ENCODE results near the gene FAM53A. TPM values are rescaled to one million over a fixed set of nuclear protein-coding genes. Genes with fewer than 3 reads are reported as not detected.

Gene FAM53A
- polyA plus RNA-seq, 5 donors = 2.0 to 4.5 (median 2.2) TPM

DNA sequence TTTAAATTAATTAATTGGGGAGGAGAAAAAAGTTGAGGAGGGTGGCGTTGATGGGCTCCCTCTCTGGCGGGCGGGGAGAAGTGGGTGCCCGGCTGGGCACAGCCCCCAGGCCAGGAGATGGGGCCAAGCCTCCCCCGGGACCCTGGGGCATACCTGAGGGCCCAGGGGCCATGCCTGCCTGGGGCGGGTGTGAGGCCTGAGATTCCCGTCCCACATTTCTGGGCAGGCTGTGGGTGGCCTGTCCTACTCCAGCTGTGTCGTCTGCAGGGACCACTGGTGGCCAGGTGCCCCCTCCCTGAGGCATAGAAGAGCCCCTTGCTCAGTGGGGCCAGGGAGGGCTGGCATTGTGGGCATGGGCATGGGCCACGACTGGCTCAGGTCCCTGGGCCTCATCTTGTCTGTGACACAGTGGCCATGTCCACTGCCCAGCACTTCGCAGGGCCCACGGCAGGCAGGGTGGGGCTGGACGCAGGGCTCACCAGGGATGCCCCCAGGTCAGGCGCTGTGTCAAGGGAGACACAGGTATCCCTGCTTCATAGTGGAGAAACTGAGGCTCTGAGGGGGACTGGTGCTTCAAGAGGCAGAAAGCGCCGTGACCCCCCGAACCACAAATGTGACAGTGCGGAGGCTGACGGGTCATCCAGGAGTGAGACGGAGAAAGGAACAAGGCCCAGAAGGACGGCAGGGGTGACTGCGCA, 60.1 kb downstream of the FAM53A start:
- DNase-seq = no peak

DNA sequence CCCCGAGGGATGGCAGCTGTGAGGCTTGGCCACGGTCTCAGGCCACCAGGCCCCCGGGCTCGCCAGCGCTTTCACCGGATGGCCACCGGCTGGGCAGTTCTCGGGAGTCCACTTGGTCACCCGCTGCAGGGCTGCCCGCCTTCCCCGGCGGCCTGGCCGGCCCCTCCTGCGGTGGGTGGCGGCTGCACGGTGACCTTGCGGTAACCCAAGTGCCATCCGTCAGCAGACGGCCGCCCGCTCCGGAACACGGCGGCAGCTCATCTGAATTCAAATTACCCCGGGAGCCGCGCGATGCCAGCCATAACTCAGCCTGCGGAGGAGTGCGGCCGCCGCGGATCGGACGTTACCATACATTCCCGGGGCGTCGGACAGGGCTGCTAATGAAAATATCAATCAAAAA, 60.7 kb downstream of the FAM53A start:
- no peak for DNase-seq

- no peak for DNase-seq
These were observed 61.2 kb downstream of the FAM53A start for GRCh38 chr4:1622956-1623355.

DNA sequence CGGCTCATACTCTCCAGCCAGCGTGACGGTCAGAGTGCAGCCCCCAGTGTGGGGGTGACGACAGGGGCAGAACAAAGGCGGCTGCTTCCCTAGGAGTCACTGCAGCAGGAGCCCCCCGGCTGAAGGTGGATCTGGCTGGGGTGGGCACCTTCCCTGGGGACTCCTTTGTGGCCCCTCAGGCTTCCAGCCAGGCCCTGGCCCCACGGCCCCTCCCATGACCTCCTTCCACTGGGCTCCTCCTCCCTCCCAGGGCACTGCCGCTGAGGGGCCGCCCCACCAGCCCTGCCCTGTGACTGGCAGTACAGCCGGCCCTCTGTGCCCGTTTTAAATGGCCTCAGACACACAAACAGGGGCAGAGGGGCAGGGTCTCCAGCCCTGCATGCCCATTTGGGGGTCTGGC, 61.9 kb downstream of the FAM53A start:
- no peak for DNase-seq

DNA sequence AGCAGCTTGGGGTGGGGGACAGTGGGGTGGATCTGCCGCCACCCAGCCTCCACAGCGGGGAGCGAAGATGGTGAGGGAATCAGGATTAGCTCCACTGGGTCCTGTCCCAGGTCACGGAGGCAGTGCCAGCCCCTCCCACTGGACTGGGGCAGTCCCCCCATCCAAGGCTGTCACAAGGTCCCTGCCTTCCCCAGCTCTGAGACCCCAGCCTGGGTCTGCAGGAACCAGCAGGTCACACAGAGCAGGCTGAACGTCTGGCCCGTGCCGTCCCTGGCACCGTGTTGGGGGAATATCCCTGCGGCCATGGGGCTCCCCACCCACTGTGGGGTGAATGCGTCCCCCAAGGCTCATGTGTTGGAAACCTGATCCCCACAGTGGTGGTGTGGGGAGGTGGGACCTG, 62.6 kb downstream of the FAM53A start:
- DNase-seq = no peak

GRCh38 chr4:1619151-1619672, 64.9 kb downstream of the FAM53A start:
- DNase-seq = no peak

DNA sequence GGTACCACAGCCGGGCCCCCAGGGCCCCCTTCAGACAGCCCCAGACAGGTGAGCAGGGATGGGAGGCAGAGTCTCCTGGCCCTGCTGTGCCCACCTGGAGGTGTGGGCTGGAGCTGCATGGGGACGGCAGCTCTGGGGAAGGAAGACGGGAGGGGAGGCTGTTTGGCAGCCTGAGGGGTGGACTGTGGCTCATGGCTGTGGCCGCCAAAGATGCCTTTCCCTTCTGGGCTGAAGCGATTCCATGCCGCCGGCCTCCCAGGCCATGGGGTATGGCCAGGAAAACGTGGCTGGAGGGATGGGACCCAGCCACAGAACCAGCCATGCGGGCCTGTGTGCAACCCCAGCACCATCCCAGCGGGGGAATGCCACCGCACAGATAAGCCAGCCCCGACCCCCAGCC, 65.7 kb downstream of the FAM53A start:
- DNase-seq = no peak

- peak in 1 of 2 donors; percentile 8 for DNase-seq
These were observed 67.6 kb downstream of the FAM53A start for GRCh38 chr4:1616557-1616930.

- peak in 1 of 2 donors; percentile 6 for DNase-seq
These were observed 68.1 kb downstream of the FAM53A start for GRCh38 chr4:1615786-1616556.

- no peak for DNase-seq
These were observed 69.1 kb downstream of the FAM53A start for GRCh38 chr4:1614854-1615595.

DNA sequence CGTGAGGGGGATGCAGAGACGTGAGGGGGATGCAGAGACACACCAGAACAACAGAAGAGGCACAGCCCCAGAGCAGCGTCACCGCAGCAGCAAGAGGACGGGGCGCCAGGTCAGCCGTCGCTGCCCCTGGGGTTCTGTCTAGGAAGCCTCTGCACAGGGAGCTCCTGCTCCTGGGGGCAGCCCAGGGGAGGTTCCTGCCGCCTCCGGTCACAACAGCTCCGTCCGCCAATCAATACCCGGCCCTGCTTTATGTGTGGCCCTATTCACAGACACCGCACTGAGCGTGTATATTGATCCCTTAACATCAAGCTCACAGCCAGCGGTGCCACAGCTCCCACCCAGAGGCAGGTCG, 69.6 kb downstream of the FAM53A start:
- no peak for DNase-seq

DNA sequence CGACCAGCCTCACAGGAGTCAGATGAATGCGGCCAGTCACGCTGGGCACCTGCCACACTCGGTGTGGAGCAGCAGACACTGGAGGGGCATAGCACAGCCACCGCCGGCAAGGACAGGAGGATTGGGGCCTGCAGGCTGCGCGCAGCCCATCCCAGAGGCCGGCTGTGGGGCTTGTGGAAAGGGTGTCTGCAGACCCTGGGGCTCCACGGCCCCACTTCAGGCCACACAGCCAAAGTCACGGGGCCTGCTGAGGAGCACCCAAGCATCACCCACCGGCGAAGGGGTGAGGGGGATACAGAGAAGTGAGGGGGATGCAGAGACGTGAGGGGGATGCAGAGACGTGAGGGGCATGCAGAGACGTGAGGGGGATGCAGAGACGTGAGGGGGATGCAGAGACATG, 70.1 kb downstream of the FAM53A start:
- no peak for DNase-seq

DNA sequence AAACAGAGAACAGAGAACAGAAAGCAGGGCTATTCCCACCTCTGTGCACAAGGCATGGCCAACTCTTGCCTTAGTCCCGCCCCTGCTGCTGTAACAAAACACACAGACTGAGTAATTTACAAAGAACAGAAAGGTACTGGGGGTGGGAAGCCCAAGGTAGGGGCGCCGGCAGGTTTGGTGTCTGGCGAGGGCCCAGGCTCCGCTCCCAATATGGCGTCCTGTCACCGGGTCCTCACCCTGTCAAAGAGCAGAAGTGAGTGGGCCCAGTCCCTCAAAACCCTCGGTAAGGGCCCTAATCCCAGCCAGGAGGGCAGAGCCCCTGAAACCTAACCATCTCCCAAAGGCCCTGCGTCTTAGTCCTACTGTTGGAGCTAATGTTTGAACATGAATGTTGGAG, 71.0 kb downstream of the FAM53A start:
- no peak for DNase-seq

- DNase-seq = no peak
These were observed 71.6 kb downstream of the FAM53A start for GRCh38 chr4:1612278-1613098.

GRCh38 chr4:1611501-1611870, 72.6 kb downstream of the FAM53A start:
- DNase-seq = no peak

- DNase-seq = no peak
These were observed 73.2 kb downstream of the FAM53A start for GRCh38 chr4:1610791-1611500.

GRCh38 chr4:1609901-1610790, 74.0 kb downstream of the FAM53A start:
- DNase-seq = no peak

DNA sequence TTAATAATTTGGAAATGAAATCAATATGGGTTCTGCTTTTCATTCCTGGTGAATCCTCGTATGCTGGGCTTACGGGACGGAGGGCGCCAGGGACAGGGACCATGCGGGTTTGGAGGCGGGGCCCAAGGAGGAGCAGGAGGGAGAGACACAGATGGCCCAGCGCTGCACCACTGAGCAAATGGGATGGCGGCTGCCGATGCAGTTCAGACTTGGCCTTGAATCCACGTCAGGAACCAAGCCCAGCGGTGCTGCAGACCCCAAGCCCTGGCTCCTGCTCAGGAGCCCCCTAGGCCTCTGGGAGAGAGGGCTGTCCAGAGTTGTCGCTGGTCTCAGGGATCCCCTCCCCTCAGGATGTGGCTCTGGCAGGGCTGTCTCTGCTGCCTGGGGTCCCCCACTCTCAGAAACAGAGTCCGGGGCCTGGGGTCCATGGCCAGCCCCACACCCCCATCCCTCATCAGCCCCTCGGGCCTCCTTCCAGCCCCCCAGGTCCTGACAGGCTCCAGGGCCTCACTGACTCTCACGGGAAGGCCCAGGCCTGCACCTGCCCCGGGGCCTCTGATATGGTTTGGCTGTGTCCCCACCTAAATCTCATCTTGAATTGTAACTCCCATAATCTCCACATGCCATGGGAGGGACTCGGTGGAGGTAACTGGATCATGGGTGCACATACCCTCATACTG, 75.2 kb downstream of the FAM53A start:
- DNase-seq = no peak

DNA sequence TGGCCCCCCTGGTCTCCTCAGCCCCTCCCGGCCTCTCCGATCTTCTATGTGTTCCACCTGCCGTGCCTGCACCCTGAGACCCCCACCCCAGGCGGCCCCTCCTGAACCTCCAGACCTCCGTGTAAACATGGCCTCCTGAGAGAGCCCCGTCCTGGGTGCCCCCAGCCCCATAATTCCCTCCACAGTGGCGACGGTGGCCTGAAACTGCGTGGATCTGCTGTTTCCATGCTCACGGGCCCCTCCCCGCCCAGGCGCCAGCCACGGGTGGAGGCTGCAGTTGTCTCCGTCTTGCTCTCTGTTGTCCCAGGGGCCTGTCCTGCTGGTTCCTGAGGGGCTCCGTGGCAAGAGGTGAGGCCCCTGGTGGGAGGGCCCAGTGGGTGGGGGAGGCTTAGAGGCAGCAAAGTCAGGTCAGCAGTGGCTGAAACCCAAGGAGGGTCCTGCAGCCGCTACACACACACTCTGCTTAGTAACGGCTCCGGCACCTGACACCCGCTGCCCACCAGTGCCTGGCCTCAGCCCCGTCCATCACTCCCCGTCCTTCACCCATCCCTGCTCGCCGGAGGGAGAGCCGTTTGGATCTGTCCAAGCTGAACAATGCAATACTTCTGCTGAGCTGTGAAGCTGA, 75.8 kb downstream of the FAM53A start:
- no peak for DNase-seq

All from right lung (tissue), 5 donors.